ENCODE data around the gene NEUROG1.
A peak's percentile ranks its signal among the peaks of the same experiment; 100 is the strongest.

Gene NEUROG1

GRCh38 chr5:135565266-135565665 lies 29.5 kb upstream of the NEUROG1 start:
- in situ Hi-C loops (cut with HindIII; ENCODE audit: low sequenced_read_pairs), result loop anchor here (25.0 kb wide), 1 partner anchor 272 kb away; the partner anchor contains the start of gene SLC25A48
- no peak overlapping the region for H3K4me3 ChIP-seq (ENCODE audit: low read depth, low read length)
- TF ChIP-seq CTCF (IDR thresholded peaks at IDR 0.05; ENCODE audit: low read depth, low read length), result no peak
- no peak for DNase-seq (ENCODE audit: low read depth, low spot score)

- TF ChIP-seq CTCF (IDR thresholded peaks at IDR 0.05; ENCODE audit: low read depth, low read length), result no peak
- in situ Hi-C loops (cut with HindIII; ENCODE audit: low sequenced_read_pairs), result loop anchor here (25.0 kb wide), 1 partner anchor 273 kb away; the partner anchor contains the start of gene SLC25A48
- no peak for DNase-seq (ENCODE audit: low read depth, low spot score)
- no peak overlapping the region for H3K4me3 ChIP-seq (ENCODE audit: low read depth, low read length)
These were observed 28.6 kb upstream of the NEUROG1 start for GRCh38 chr5:135564331-135564730.

- no peak for DNase-seq (ENCODE audit: low read depth, low spot score)
- TF ChIP-seq CTCF (IDR thresholded peaks at IDR 0.05; ENCODE audit: low read depth, low read length), result no peak
- in situ Hi-C loops (cut with HindIII; ENCODE audit: low sequenced_read_pairs), result loop anchor here (25.0 kb wide), 1 partner anchor 276 kb away; the partner anchor contains the start of gene SLC25A48
- H3K4me3 ChIP-seq (ENCODE audit: low read depth, low read length), result no peak overlapping the region
These were observed 25.5 kb upstream of the NEUROG1 start for GRCh38 chr5:135561266-135561665.

- in situ Hi-C loops (cut with HindIII; ENCODE audit: low sequenced_read_pairs), result loop anchor here (25.0 kb wide), 1 partner anchor 276 kb away; the partner anchor contains the start of gene SLC25A48
- TF ChIP-seq CTCF (IDR thresholded peaks at IDR 0.05; ENCODE audit: low read depth, low read length), result peak; percentile 90
- H3K4me3 ChIP-seq (ENCODE audit: low read depth, low read length), result no peak overlapping the region
- peak; percentile 68 for DNase-seq (ENCODE audit: low read depth, low spot score)
These were observed 25.1 kb upstream of the NEUROG1 start for GRCh38 chr5:135560858-135561257.

DNA sequence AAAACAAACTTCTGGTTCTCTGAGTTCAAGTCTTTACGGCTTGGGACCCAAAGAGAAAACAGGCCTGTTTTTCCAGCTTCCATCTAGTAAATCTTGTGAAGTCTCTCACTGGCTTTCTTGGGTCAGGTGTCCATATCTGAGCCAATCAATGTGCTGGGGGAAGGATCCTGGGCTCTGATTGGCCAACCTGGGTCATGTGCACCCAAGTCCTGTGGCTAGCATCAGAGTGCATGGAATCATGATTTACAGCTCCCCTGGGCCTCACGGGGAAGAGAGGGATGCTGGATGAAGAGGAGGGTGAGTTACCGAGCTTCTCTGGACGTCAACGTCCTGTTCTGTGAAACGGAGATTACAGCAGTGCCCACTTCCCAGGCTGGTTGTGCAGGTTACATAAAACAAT lies 23.6 kb upstream of the NEUROG1 start:
- no peak overlapping the region for H3K4me3 ChIP-seq (ENCODE audit: low read depth, low read length)
- in situ Hi-C loops (cut with HindIII; ENCODE audit: low sequenced_read_pairs), result loop anchor here (25.0 kb wide), 1 partner anchor 278 kb away; the partner anchor contains the start of gene SLC25A48
- no peak for DNase-seq (ENCODE audit: low read depth, low spot score)
- no peak for TF ChIP-seq CTCF (IDR thresholded peaks at IDR 0.05; ENCODE audit: low read depth, low read length)

GRCh38 chr5:135557076-135557838 lies 21.5 kb upstream of the NEUROG1 start:
- DNase-seq (ENCODE audit: low read depth, low spot score), result no peak
- no peak overlapping the region for H3K4me3 ChIP-seq (ENCODE audit: low read depth, low read length)
- no peak for TF ChIP-seq CTCF (IDR thresholded peaks at IDR 0.05; ENCODE audit: low read depth, low read length)
- in situ Hi-C loops (cut with HindIII; ENCODE audit: low sequenced_read_pairs), result loop anchor here (25.0 kb wide), 1 partner anchor 280 kb away; the partner anchor contains the start of gene SLC25A48
